Measurements from ENCODE around the gene RPL9. TPM values are rescaled to one million over a fixed set of nuclear protein-coding genes. Genes with fewer than 3 reads are reported as not detected.

Gene RPL9
- total and polyA plus RNA-seq, 2 of the 8 experiments (the other 6 are each of a cell fraction or from before 2014, with no cell fraction given) = 1,161 to 1,184 TPM

DNA sequence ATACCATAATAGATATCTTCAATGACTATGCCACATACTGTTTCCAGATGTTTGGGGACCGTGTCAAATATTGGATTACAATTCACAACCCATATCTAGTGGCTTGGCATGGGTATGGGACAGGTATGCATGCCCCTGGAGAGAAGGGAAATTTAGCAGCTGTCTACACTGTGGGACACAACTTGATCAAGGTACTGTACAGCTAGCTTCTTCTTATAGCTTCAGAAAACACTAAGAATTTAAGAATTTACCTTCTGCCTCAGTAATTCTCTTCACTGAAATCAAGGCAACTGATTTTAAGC, 51.2 kb downstream of the RPL9 start:
- ChIA-PET POLR2A (ENCODE audit: partially characterized antibody) (no interaction called here), CTCF (ENCODE audit: partially characterized antibody) (interaction anchor here (1.1 kb wide), 1 partner anchor 29 kb away, joined by 4 read pairs; no protein-coding TSS in a partner anchor)
- Histone ChIP-seq H3K79me1 (ENCODE audit: low read depth, low read length) (no peaks in the 10 kb centered on the region), H3K9ac (replicated peaks in 1 of 4; ENCODE audit: extremely low read depth in 1 of 4, low read depth in 3 of 4, low read length in 3 of 4) (no peak overlapping the region), H3K9me3 (ENCODE audit: insufficient read depth in 2 of 2, low read depth in 1 of 2, low read length in 1 of 2) (no peaks in the 10 kb centered on the region), H4K8ac (ENCODE audit: extremely low read depth, insufficient read depth, low read length) (no peak overlapping the region), H3K4me1 (replicated peaks in 1 of 4; ENCODE audit: control insufficient read depth in 3 of 4, insufficient read depth in 4 of 4, low read length in 3 of 4) (no peaks in the 10 kb centered on the region), H4K20me1 (replicated peaks in 1 of 2; ENCODE audit: control insufficient read depth in 1 of 2, insufficient read depth in 2 of 2, low read length in 2 of 2) (no peaks in the 10 kb centered on the region), H2BK12ac (ENCODE audit: low read depth, low read length) (no peak overlapping the region), H3K27ac (ENCODE audit: low read depth, low read length) (no peak overlapping the region), H2AK5ac (ENCODE audit: low read depth, low read length) (no peak overlapping the region), H3K4me2 (ENCODE audit: insufficient read depth in 1 of 2, low read depth in 2 of 2, low read length in 2 of 2) (no peak overlapping the region), H3K23ac (ENCODE audit: insufficient read length) (no peak overlapping the region), H3K14ac (ENCODE audit: insufficient read length) (no peak overlapping the region), H4K91ac (replicated peaks; ENCODE audit: insufficient read length, low read length) (no peak overlapping the region), H4K5ac (ENCODE audit: insufficient read length, low read depth, low read length) (no peak overlapping the region), H3K79me2 (ENCODE audit: control insufficient read depth in 1 of 2, insufficient read depth in 2 of 2, low read length in 2 of 2) (no peaks in the 10 kb centered on the region), H3K56ac (replicated peaks; ENCODE audit: insufficient read length, low read depth, low read length) (no peak overlapping the region), H3K36me3 (ENCODE audit: control insufficient read depth in 2 of 4, insufficient read depth in 4 of 4, low read length in 3 of 4) (no peaks in the 10 kb centered on the region), H2AFZ (ENCODE audit: low read length) (no peak overlapping the region), H2BK15ac (ENCODE audit: low read length) (no peak overlapping the region), H3K23me2 (ENCODE audit: low read depth, low read length) (no peaks in the 10 kb centered on the region), H3K4ac (replicated peaks; ENCODE audit: insufficient read length, low read depth, low read length) (no peak overlapping the region), H2BK120ac (replicated peaks; ENCODE audit: low read depth, low read length) (no peak overlapping the region), H3K18ac (ENCODE audit: extremely low read depth, low read length) (no peak overlapping the region), H2BK20ac (ENCODE audit: low read length) (no peak overlapping the region), H2BK5ac (ENCODE audit: low read depth, low read length) (no peak overlapping the region), H3K27me3 (replicated peaks in 1 of 4; ENCODE audit: control insufficient read depth in 3 of 4, extremely low read depth in 1 of 4, insufficient read depth in 3 of 4, low read length in 3 of 4) (no peaks in the 10 kb centered on the region), H3K4me3 (ENCODE audit: extremely low read depth in 1 of 4, insufficient read depth in 2 of 4, low read depth in 3 of 4, low read length in 4 of 4) (no peak overlapping the region)
- no peak for DNase-seq (ENCODE audit: low read depth in 1 of 2, low spot score in 2 of 2)
- no peak for FAIRE-seq
- WGBS, 2 experiments (ENCODE audit: extremely low coverage in 1 of 2, insufficient coverage in 1 of 2, insufficient read length in 1 of 2, insufficient replicate concordance in 2 of 2, low coverage in 1 of 2, low lambda C conversion rate in 2 of 2, missing lambda C conversion rate in 1 of 2) = 94% methylated on average over 1 of the region's 1 CpG; no CpG with 5 or more reads in 1 of the 2 experiments
- TF ChIP-seq CTBP2 (IDR thresholded peaks at IDR 0.05; ENCODE audit: borderline replicate concordance, insufficient read depth, insufficient read length, low read length) = no peak
- TF ChIP-seq POU5F1 (IDR thresholded peaks at IDR 0.05; ENCODE audit: low read depth, low read length) = no peak
- TF ChIP-seq SIX5 (IDR thresholded peaks at IDR 0.05; ENCODE audit: low read depth, low read length) = no peak
- TF ChIP-seq RNF2 (IDR thresholded peaks at IDR 0.05; ENCODE audit: borderline replicate concordance, low read depth, low read length, missing control alignments, poor library complexity, severe bottlenecking) = no peak
- TF ChIP-seq, protein P1, sequence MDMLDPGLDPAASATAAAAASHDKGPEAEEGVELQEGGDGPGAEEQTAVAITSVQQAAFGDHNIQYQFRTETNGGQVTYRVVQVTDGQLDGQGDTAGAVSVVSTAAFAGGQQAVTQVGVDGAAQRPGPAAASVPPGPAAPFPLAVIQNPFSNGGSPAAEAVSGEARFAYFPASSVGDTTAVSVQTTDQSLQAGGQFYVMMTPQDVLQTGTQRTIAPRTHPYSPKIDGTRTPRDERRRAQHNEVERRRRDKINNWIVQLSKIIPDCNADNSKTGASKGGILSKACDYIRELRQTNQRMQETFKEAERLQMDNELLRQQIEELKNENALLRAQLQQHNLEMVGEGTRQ (IDR thresholded peaks at IDR 0.05; ENCODE audit: low read length) = no peak
- no peak for TF ChIP-seq MAX (IDR thresholded peaks at IDR 0.05)
- no peak for TF ChIP-seq GABPA (IDR thresholded peaks at IDR 0.05; ENCODE audit: borderline replicate concordance, insufficient read depth, low read length)
- TF ChIP-seq SUZ12 (IDR thresholded peaks at IDR 0.05; ENCODE audit: low read length) = no peak
- TF ChIP-seq, protein P2, sequence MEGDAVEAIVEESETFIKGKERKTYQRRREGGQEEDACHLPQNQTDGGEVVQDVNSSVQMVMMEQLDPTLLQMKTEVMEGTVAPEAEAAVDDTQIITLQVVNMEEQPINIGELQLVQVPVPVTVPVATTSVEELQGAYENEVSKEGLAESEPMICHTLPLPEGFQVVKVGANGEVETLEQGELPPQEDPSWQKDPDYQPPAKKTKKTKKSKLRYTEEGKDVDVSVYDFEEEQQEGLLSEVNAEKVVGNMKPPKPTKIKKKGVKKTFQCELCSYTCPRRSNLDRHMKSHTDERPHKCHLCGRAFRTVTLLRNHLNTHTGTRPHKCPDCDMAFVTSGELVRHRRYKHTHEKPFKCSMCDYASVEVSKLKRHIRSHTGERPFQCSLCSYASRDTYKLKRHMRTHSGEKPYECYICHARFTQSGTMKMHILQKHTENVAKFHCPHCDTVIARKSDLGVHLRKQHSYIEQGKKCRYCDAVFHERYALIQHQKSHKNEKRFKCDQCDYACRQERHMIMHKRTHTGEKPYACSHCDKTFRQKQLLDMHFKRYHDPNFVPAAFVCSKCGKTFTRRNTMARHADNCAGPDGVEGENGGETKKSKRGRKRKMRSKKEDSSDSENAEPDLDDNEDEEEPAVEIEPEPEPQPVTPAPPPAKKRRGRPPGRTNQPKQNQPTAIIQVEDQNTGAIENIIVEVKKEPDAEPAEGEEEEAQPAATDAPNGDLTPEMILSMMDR (IDR thresholded peaks at IDR 0.05; ENCODE audit: control extremely low read depth in 1 of 3, insufficient read depth in 1 of 3, low read depth in 1 of 3, low read length in 3 of 3) = no peak
- no peak for TF ChIP-seq GTF2F1 (IDR thresholded peaks at IDR 0.05; ENCODE audit: borderline replicate concordance, low read depth, low read length)

Data from H1 (cell line).